PC-3 (cell line): ENCODE measurements around the gene CSK.

ENCODE experiments used
- CTCF ChIP-seq: fragments of 300-600 bp; sonication (generic); conservative IDR thresholded peaks from 2 replicates; pipeline ENCODE4 v1.5.1; 2017; ENCODE audit warnings: antibody characterized with exemption, low read depth, mild to moderate bottlenecking, low read length
- EZH2 ChIP-seq: fragments of 300-600 bp; sonication (generic); IDR thresholded peaks from one replicate; pipeline ENCODE4 v1.6.1; 2017; ENCODE audit warnings: antibody characterized with exemption, mild to moderate bottlenecking, low read length; ENCODE audit not compliant: unreplicated experiment
- EZH2phosphoT487 ChIP-seq: fragments of 300-600 bp; sonication (generic); IDR thresholded peaks from 2 replicates; pipeline ENCODE4 v1.6.1; 2018; ENCODE audit warnings: mild to moderate bottlenecking, antibody characterized with exemption, low read length, borderline replicate concordance

- TF ChIP-seq EZH2, result no peak
- peak; percentile 90 for TF ChIP-seq CTCF
- TF ChIP-seq EZH2phosphoT487, result no peak
Measured at GRCh38 chr15:74799856-74800558, 18.1 kb downstream of the CSK start.
